OCI-LY3 (cell line): ENCODE measurements around the gene GNAI1.
A peak's percentile ranks its signal among the peaks of the same experiment; 100 is the strongest.

Source experiments
- H2AFZ ChIP-seq: fragments of 200-600, 300-600 bp; shearing (Covaris generic); 2 replicates; pipeline ENCODE4 v1.6.0; 2014; ENCODE audit warnings: antibody characterized with exemption, low read depth, low read length
- H3K27ac ChIP-seq: fragments of 200-600, 300-600 bp; sonication (generic); 2 replicates; pipeline ENCODE4 v1.5.1; 2014; ENCODE audit warnings: mild to moderate bottlenecking, low read length, moderate library complexity, mixed read lengths
- H3K27me3 ChIP-seq: fragments of 200-600, 300-600 bp; sonication (generic); 2 replicates; pipeline ENCODE4 v1.6.1; 2014; ENCODE audit warnings: low read depth, low read length, mixed read lengths
- H3K36me3 ChIP-seq: fragments of 200-600, 300-600 bp; sonication (generic); replicated peaks from 2 replicates; pipeline ENCODE3; 2014; ENCODE audit warnings: low read depth, low read length, mixed read lengths
- H3K4me1 ChIP-seq: fragments of 300-600, 200-600 bp; sonication (generic); 2 replicates; pipeline ENCODE4 v1.6.1; 2014; ENCODE audit warnings: low read length, mixed read lengths
- H3K4me2 ChIP-seq: fragments of 200-600, 300-600 bp; sonication (generic); 2 replicates; pipeline ENCODE4 v1.6.1; 2014; ENCODE audit warnings: low read length, mixed read lengths
- H3K4me3 ChIP-seq: fragments of 300-600, 200-600 bp; sonication (generic); 2 replicates; pipeline ENCODE4 v1.5.1; 2014; ENCODE audit warnings: antibody characterized with exemption, mild to moderate bottlenecking, low read length, moderate library complexity
- H3K79me2 ChIP-seq: fragments of 300-600, 200-600 bp; shearing (Covaris generic); 2 replicates; pipeline ENCODE4 v1.6.1; 2014; ENCODE audit warnings: mild to moderate bottlenecking, low read length, mixed read lengths
- H3K9ac ChIP-seq: fragments of 300-600, 200-600 bp; shearing (Covaris generic); 2 replicates; pipeline ENCODE4 v1.6.0; 2014; ENCODE audit warnings: mild to moderate bottlenecking, low read length, moderate library complexity
- H3K9me3 ChIP-seq: fragments of 200-600, 300-600 bp; shearing (Covaris generic); 2 replicates; pipeline ENCODE4 v1.6.1; 2014; ENCODE audit warnings: low read length, mixed read lengths; ENCODE audit not compliant: insufficient read depth
- H4K20me1 ChIP-seq: fragments of 200-600, 300-600 bp; sonication (generic); 2 replicates; pipeline ENCODE4 v1.6.1; 2016; ENCODE audit warnings: low read length, mixed read lengths; ENCODE audit not compliant: insufficient read depth
- EZH2phosphoT487 ChIP-seq: fragments of 200-600 bp; shearing (Covaris generic); IDR thresholded peaks from 2 replicates; pipeline ENCODE4 v1.6.1; 2018; ENCODE audit warnings: antibody characterized with exemption, mixed run types, low read depth
- TF ChIP-seq, protein P1 (sequence below): fragments of 200-600, 300-600 bp; sonication (generic); IDR thresholded peaks from 2 replicates; pipeline ENCODE4 v1.5.1; 2014; ENCODE audit warnings: antibody characterized with exemption, low read length, low read depth

The GNAI1 gene

DNA sequence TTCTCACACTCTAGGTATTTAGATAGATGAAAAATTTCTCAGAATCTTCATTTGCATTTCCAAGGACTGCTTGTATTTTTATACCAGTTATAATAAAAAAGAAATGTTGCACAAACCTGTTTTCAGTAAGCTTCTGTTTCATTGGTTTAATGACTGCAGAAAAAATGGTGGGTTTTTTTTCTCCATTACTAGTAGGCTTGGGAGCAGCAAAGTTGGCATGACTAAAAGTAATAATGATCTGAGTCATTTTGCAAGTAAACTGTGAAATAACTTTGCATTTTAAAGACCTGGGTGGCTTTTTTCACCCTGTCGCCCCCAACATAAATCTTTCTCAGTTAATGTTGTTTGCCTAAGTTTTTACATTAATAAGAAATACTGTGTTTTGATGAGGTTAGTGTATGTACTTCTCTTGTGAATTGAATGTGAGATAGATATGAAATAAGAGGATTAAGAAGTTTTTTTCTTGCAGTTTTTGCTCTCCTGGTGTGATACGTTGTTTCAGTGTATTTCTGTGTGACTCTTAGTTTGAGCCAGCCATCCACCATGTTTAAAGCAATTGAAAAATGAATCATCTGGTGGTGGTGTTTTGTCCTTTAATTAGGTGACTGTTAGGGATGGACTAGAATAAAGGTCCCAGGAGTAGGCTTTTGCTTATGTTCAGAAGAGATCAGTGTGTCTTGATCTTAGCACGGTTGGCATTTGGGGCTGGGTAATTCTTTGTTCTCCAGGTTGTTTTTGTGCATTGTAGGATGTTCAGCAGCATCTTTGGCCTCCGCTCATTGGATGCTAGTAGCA is 1.8 kb downstream of the GNAI1 start:
- H3K4me1 ChIP-seq, result peaks cover 13% of the 10 kb centered on the region
- H3K36me3 ChIP-seq, result no peaks in the 10 kb centered on the region
- no peak overlapping the region for H3K9ac ChIP-seq
- H4K20me1 ChIP-seq, result no peaks in the 10 kb centered on the region
- no peaks in the 10 kb centered on the region for H3K27me3 ChIP-seq
- peak overlapping the region; percentile 42; the same call in 1 of the 2 replicates for H2AFZ ChIP-seq
- H3K27ac ChIP-seq, result no peak overlapping the region
- no peaks in the 10 kb centered on the region for H3K9me3 ChIP-seq
- no peak for TF ChIP-seq EZH2phosphoT487
- TF ChIP-seq, protein P1, sequence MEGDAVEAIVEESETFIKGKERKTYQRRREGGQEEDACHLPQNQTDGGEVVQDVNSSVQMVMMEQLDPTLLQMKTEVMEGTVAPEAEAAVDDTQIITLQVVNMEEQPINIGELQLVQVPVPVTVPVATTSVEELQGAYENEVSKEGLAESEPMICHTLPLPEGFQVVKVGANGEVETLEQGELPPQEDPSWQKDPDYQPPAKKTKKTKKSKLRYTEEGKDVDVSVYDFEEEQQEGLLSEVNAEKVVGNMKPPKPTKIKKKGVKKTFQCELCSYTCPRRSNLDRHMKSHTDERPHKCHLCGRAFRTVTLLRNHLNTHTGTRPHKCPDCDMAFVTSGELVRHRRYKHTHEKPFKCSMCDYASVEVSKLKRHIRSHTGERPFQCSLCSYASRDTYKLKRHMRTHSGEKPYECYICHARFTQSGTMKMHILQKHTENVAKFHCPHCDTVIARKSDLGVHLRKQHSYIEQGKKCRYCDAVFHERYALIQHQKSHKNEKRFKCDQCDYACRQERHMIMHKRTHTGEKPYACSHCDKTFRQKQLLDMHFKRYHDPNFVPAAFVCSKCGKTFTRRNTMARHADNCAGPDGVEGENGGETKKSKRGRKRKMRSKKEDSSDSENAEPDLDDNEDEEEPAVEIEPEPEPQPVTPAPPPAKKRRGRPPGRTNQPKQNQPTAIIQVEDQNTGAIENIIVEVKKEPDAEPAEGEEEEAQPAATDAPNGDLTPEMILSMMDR, result no peak
- no peaks in the 10 kb centered on the region for H3K79me2 ChIP-seq
- peak overlapping the region; percentile 39 for H3K4me2 ChIP-seq
- H3K4me3 ChIP-seq, result no peak overlapping the region

DNA sequence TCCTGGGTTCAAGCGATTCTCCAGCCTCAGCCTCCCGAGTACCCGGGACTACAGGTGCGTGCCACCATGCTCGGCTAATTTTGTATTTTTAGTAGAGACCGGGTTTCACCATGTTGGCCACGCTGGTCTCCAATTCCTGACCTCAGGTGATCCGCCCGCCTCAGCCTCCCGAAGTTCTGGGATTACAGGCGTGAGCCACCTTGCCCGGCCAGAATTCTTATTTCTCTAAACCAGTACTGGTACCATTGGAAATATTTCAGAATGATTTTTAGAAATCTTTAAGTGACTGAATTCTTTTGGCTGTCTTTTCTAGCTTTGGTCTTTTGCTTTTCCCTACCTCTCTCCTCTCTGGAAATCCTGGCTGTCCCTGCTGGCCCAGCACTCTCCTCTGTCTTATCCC is 2.8 kb downstream of the GNAI1 start:
- Histone ChIP-seq H3K9ac (no peak overlapping the region), H3K27ac (no peak overlapping the region), H2AFZ (no peak overlapping the region), H3K4me1 (peaks cover 13% of the 10 kb centered on the region), H3K9me3 (no peaks in the 10 kb centered on the region), H3K36me3 (no peaks in the 10 kb centered on the region), H3K27me3 (no peaks in the 10 kb centered on the region), H3K4me2 (no peak overlapping the region), H3K79me2 (no peaks in the 10 kb centered on the region), H4K20me1 (no peaks in the 10 kb centered on the region), H3K4me3 (no peak overlapping the region)
- TF ChIP-seq, protein P1, result no peak
- no peak for TF ChIP-seq EZH2phosphoT487

- no peaks in the 10 kb centered on the region for H3K9me3 ChIP-seq
- H3K4me2 ChIP-seq, result no peak overlapping the region
- TF ChIP-seq, protein P1, result no peak
- no peak for TF ChIP-seq EZH2phosphoT487
- H3K36me3 ChIP-seq, result no peaks in the 10 kb centered on the region
- no peak overlapping the region for H3K27ac ChIP-seq
- no peaks in the 10 kb centered on the region for H3K79me2 ChIP-seq
- H3K4me1 ChIP-seq, result peaks cover 13% of the 10 kb centered on the region
- H3K27me3 ChIP-seq, result no peaks in the 10 kb centered on the region
- H3K9ac ChIP-seq, result no peak overlapping the region
- H3K4me3 ChIP-seq, result no peak overlapping the region
- H4K20me1 ChIP-seq, result no peaks in the 10 kb centered on the region
- no peak overlapping the region for H2AFZ ChIP-seq
Measured at GRCh38 chr7:80139236-80139635, 4.6 kb downstream of the GNAI1 start.

GRCh38 chr7:80140388-80140787 is 5.8 kb downstream of the GNAI1 start:
- Histone ChIP-seq H3K4me1 (peaks cover 13% of the 10 kb centered on the region), H3K9me3 (no peaks in the 10 kb centered on the region), H3K4me3 (no peak overlapping the region), H2AFZ (no peak overlapping the region), H3K9ac (no peak overlapping the region), H3K4me2 (no peak overlapping the region), H4K20me1 (no peaks in the 10 kb centered on the region), H3K27ac (no peak overlapping the region), H3K27me3 (no peaks in the 10 kb centered on the region), H3K79me2 (no peaks in the 10 kb centered on the region), H3K36me3 (no peaks in the 10 kb centered on the region)
- TF ChIP-seq, protein P1, result no peak
- TF ChIP-seq EZH2phosphoT487, result no peak
